Esophagus muscularis mucosa (tissue), 4 donors: Measurements from ENCODE around the gene NOSTRIN.

Experiments
- EP300 ChIP-seq: sonication (generic); formaldehyde crosslinking; IDR thresholded peaks from one replicate; pipeline ENCODE4 v1.6.1; 2017; ENCODE audit warnings: antibody characterized with exemption
- POLR2A ChIP-seq: fragments of 450-650 bp; IDR thresholded peaks from one replicate; pipeline ENCODE4 v1.6.1; 2017; ENCODE audit warnings: antibody characterized with exemption, moderate library complexity, mild to moderate bottlenecking, low read depth
- TF ChIP-seq, protein P1 (sequence below), 3 experiments: fragments of 200-600 bp in 2 of 3; fragments of 450-650 bp in 1 of 3; sonication (generic) in 2 of 3; IDR thresholded peaks; one replicate each; pipeline ENCODE4 v1.5.1; 2017 to 2019; ENCODE audit warnings: antibody characterized with exemption in 3 of 3, mild to moderate bottlenecking in 2 of 3, moderate library complexity in 1 of 3

DNA sequence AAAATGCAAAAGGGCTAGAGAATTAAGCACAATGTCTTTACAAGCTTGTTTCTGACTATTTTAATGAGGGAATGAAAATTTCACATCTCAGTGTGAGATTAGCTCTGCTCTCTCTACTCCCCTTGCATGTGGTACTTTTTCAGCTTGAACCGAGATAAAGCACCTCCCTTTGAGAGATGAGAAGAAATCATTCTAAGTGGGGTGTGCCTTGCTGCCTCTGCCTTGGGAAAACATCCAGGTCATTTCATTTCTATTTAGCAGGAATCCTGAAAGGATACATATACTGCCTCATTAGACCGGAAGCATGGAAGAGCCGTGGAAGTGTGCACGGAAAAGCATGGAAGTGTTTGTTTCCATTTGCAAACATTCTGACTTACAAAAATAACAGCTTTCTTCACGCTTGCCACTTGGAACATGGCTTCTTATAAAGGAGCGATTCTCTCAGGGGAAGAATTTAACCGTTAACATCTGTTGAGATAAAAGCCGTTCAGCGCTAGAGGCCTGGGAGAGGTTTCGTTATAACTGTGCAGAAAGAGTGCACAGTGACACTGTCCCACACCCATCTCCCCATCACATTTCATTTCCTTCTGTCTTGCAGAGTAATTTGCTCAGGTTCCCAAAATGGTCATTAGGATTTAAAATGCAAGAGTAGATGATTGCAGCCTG is 16.7 kb downstream of the NOSTRIN start:
- TF ChIP-seq, protein P1, sequence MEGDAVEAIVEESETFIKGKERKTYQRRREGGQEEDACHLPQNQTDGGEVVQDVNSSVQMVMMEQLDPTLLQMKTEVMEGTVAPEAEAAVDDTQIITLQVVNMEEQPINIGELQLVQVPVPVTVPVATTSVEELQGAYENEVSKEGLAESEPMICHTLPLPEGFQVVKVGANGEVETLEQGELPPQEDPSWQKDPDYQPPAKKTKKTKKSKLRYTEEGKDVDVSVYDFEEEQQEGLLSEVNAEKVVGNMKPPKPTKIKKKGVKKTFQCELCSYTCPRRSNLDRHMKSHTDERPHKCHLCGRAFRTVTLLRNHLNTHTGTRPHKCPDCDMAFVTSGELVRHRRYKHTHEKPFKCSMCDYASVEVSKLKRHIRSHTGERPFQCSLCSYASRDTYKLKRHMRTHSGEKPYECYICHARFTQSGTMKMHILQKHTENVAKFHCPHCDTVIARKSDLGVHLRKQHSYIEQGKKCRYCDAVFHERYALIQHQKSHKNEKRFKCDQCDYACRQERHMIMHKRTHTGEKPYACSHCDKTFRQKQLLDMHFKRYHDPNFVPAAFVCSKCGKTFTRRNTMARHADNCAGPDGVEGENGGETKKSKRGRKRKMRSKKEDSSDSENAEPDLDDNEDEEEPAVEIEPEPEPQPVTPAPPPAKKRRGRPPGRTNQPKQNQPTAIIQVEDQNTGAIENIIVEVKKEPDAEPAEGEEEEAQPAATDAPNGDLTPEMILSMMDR (IDR thresholded peaks at IDR 0.05), result no peak
- no peak for TF ChIP-seq POLR2A
- TF ChIP-seq EP300, result no peak
